GM23248 (cell line): ENCODE measurements around the gene SSB.
"Not testable (repeated sequence)": the region's sequence is repeated elsewhere in the genome, so short reads cannot be mapped to it uniquely, and the experiment has no call there.

Experiments
- EZH2 ChIP-seq: fragments of 200-600 bp; sonication (generic); IDR thresholded peaks from 2 replicates; pipeline ENCODE4 v1.6.1; 2018; ENCODE audit warnings: antibody characterized with exemption, mild to moderate bottlenecking; ENCODE audit not compliant: insufficient read depth, poor library complexity, severe bottlenecking
- EZH2phosphoT487 ChIP-seq: fragments of 200-600 bp; sonication (generic); IDR thresholded peaks from 2 replicates; pipeline ENCODE4 v1.6.1; 2018; ENCODE audit warnings: antibody characterized with exemption, moderate library complexity, mild to moderate bottlenecking, low read depth; ENCODE audit not compliant: insufficient read depth

GRCh38 chr2:169817369-169817768 lies 18.7 kb downstream of the SSB start:
- TF ChIP-seq EZH2, EZH2phosphoT487: not testable (repeated sequence)
